HEK293T (cell line): ENCODE measurements around the gene IL17RE.

Source experiments
- CTCF ChIA-PET: fragments of 350-600 bp; formaldehyde crosslinking; extraction: SDS; loops from one replicate; lab custom pipeline; 2021; ENCODE audit warnings: antibody characterized with exemption, inconsistent platforms; lab: Yijun Ruan, JAX
- POLR2A ChIA-PET: fragments of 350-600 bp; formaldehyde crosslinking; extraction: SDS; loops from one replicate; lab custom pipeline; 2020; ENCODE audit warnings: antibody characterized with exemption, inconsistent platforms; lab: Yijun Ruan, JAX
- DNase-seq: peaks from one replicate; pipeline ENCODE4 v3.0.0; 2012; ENCODE audit warnings: mixed read lengths; ENCODE audit errors: extremely low spot score
- ARNT ChIP-seq: fragments of 450-650 bp; IDR thresholded peaks from 2 replicates; pipeline ENCODE4 v1.6.1; 2017; ENCODE audit warnings: mild to moderate bottlenecking
- BHLHE40 ChIP-seq: fragments of 450-650 bp; IDR thresholded peaks from 2 replicates; pipeline ENCODE4 v1.6.1; 2016; ENCODE audit warnings: mild to moderate bottlenecking, moderate library complexity, borderline replicate concordance
- CTBP1 ChIP-seq: fragments of 450-650 bp; IDR thresholded peaks from 2 replicates; pipeline ENCODE4 v1.6.1; 2016; ENCODE audit warnings: borderline replicate concordance
- ELF4 ChIP-seq: fragments of 450-650 bp; IDR thresholded peaks from 2 replicates; pipeline ENCODE4 v1.6.1; 2017; ENCODE audit warnings: antibody characterized with exemption
- FOXA1 ChIP-seq: fragments of 450-650 bp; IDR thresholded peaks from 2 replicates; pipeline ENCODE4 v1.6.1; 2016; ENCODE audit warnings: mild to moderate bottlenecking
- FOXK2 ChIP-seq: fragments of 450-650 bp; IDR thresholded peaks from 2 replicates; pipeline ENCODE4 v1.6.1; 2016; ENCODE audit warnings: mild to moderate bottlenecking
- FOXM1 ChIP-seq: fragments of 450-650 bp; IDR thresholded peaks from 2 replicates; pipeline ENCODE4 v1.6.1; 2017; ENCODE audit warnings: mild to moderate bottlenecking, borderline replicate concordance
- HDGF ChIP-seq: fragments of 450-650 bp; IDR thresholded peaks from 2 replicates; pipeline ENCODE4 v1.6.1; 2017; ENCODE audit warnings: antibody characterized with exemption, borderline replicate concordance
- L3MBTL2 ChIP-seq: fragments of 450-650 bp; conservative IDR thresholded peaks from 2 replicates; pipeline ENCODE4 v1.6.1; 2016; ENCODE audit warnings: mild to moderate bottlenecking
- LEF1 ChIP-seq: fragments of 450-650 bp; IDR thresholded peaks from 2 replicates; pipeline ENCODE4 v1.6.1; 2017; ENCODE audit warnings: mild to moderate bottlenecking, borderline replicate concordance
- NFRKB ChIP-seq: fragments of 450-650 bp; IDR thresholded peaks from 2 replicates; pipeline ENCODE4 v1.6.1; 2016; ENCODE audit warnings: mild to moderate bottlenecking, moderate library complexity
- SP1 ChIP-seq: fragments of 450-650 bp; IDR thresholded peaks from 2 replicates; pipeline ENCODE4 v1.6.1; 2017
- SUZ12 ChIP-seq: fragments of 450-650 bp; IDR thresholded peaks from 2 replicates; pipeline ENCODE4 v1.6.1; 2016; ENCODE audit warnings: mild to moderate bottlenecking
- TARDBP ChIP-seq: fragments of 450-650 bp; IDR thresholded peaks from 2 replicates; pipeline ENCODE4 v1.6.1; 2016
- ZNF384 ChIP-seq: fragments of 450-650 bp; IDR thresholded peaks from 2 replicates; pipeline ENCODE4 v1.6.1; 2016
- TF ChIP-seq, protein P1 (sequence below): fragments of 450-650 bp; IDR thresholded peaks from 2 replicates; pipeline ENCODE4 v1.6.1; 2016

Gene IL17RE

GRCh38 chr3:9878700-9879099 lies 23.9 kb upstream of the IL17RE start:
- ChIA-PET POLR2A (interaction anchor here (2.1 kb wide), 1 partner anchor 12 kb away, joined by 16 read pairs; the partner anchor contains the start of gene JAGN1), CTCF (interaction anchor here (0.6 to 1.1 kb wide), 2 partner anchors 12 to 340 kb away, joined by 3 read pairs; partner anchors contain the start of gene JAGN1)
- DNase-seq: no peak
- TF ChIP-seq SUZ12 (no peak), ZNF384 (no peak), SP1 (no peak)
- TF ChIP-seq, protein P1, sequence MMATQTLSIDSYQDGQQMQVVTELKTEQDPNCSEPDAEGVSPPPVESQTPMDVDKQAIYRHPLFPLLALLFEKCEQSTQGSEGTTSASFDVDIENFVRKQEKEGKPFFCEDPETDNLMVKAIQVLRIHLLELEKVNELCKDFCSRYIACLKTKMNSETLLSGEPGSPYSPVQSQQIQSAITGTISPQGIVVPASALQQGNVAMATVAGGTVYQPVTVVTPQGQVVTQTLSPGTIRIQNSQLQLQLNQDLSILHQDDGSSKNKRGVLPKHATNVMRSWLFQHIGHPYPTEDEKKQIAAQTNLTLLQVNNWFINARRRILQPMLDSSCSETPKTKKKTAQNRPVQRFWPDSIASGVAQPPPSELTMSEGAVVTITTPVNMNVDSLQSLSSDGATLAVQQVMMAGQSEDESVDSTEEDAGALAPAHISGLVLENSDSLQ: no peak

- ChIA-PET CTCF (interaction anchor here (0.6 kb wide), 1 partner anchor 403 kb away, joined by 5 read pairs; no protein-coding TSS in a partner anchor), POLR2A (interaction anchor here (0.9 to 2.1 kb wide), 2 partner anchors 11 to 67 kb away, joined by 3 to 16 read pairs; partner anchors contain the start of gene JAGN1)
- DNase-seq: no peak
- TF ChIP-seq TARDBP (no peak), BHLHE40 (no peak), CTBP1 (no peak), ELF4 (no peak), ZNF384 (no peak), FOXK2 (no peak), HDGF (no peak), FOXA1 (no peak), ARNT (no peak), LEF1 (no peak), FOXM1 (no peak), SP1 (no peak), NFRKB (no peak), L3MBTL2 (no peak), SUZ12 (no peak)
- TF ChIP-seq, protein P1: no peak
Measured at GRCh38 chr3:9879830-9880549, 22.7 kb upstream of the IL17RE start, which contains the start of gene CIDEC. Gene CIDEC (minus strand): TSS chr3:9880253. CDS start chr3:9878486, 1,767 bp downstream.

GRCh38 chr3:9881441-9881840 lies 21.2 kb upstream of the IL17RE start:
- POLR2A ChIA-PET: no interaction called here
- CTCF ChIA-PET: no interaction called here
- DNase-seq: no peak
- TF ChIP-seq CTBP1 (no peak), LEF1 (no peak)
- TF ChIP-seq, protein P1: no peak

DNA sequence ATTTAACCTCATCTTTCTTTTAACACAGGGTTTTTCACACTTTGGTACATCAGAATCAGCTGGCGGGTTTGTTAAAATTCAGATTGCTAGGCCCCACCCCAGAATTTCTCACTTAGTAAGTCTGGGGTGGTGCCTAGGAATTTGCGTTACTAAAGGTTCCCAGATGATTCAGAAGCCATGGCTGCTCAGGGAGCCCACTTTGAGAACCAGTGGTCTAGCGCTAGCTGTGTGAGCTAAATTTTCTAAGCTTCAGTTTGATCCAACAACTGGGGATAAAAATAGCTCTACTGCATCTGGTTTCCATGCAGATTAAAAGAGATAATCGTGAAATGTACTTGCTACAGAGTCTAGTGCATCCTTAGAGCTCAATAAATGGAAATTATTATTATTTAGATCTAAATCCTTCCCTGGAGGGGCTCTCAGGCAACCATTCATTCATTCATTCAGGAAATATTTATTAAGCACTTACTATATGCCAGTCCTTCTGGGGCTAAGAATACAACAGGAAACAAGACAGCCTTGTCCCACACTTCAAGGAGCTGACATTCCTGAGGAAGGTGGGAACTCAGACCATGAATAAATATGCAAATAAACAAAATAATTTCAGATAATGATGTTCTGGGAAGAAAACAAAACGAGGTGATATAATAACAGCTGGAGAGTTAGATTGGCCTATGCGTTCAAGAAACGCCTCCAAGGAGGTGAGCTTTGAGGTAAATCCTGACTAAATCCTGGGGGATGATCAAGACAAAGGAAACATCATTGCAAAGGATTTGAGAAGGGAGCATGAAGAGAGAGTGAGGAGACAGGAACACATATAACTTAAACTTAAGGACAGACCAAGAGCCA lies 18.7 kb upstream of the IL17RE start:
- CTCF ChIA-PET: no interaction called here
- no peak for TF ChIP-seq LEF1
- no peak for TF ChIP-seq HDGF
- TF ChIP-seq ARNT: no peak
- no peak for TF ChIP-seq TARDBP
- no peak for TF ChIP-seq L3MBTL2
- TF ChIP-seq SUZ12: no peak
- POLR2A ChIA-PET: interaction anchor here (1.0 to 1.2 kb wide), 2 partner anchors 10 to 40 kb away, joined by 4 read pairs; no protein-coding TSS in a partner anchor
- DNase-seq: no peak

DNA sequence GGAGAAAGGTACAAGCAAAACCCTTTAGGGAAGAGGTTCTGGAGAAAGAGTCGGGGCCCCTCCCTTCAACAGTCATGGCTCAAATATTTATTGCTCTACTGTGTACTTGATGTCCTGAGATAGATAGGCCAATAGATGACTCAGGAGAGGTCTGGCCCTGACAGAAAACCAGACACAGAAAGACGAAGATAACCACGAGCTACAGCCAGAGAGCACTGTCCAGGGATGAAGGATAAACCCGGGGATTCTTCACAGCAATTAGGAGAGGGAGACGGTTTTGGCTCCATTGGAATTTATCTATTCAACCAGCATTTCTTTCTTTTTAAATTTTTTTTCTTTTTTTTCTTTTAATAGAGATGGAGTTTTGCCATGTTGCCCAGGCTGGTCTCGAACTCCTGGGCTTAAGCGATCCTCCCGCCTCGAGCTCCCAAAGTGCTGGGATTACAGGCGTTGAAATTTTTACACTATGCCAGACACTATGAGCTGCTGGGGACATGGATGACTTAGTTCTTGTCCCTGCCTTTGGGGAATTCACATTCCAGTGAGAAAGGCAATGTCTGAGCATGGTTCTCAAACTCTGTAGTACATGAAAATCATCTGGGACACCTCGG lies 18.0 kb upstream of the IL17RE start:
- ChIA-PET CTCF (interaction anchor here (0.8 kb wide), 1 partner anchor 46 kb away, joined by 3 read pairs; no protein-coding TSS in a partner anchor), POLR2A (interaction anchor here (1.0 to 1.2 kb wide), 2 partner anchors 9 to 40 kb away, joined by 4 read pairs; no protein-coding TSS in a partner anchor)
- TF ChIP-seq ARNT (no peak), FOXK2 (no peak), SP1 (no peak), ZNF384 (no peak), LEF1 (no peak), L3MBTL2 (no peak), SUZ12 (no peak), TARDBP (no peak), HDGF (no peak), CTBP1 (no peak), NFRKB (no peak), FOXA1 (no peak), BHLHE40 (no peak), ELF4 (no peak), FOXM1 (no peak)
- TF ChIP-seq, protein P1: no peak
- DNase-seq: no peak
